Upper lobe of left lung (tissue), 4 donors: Measurements from ENCODE around the gene NSG2.

Source experiments
- EP300 ChIP-seq, 4 donors: sonication (generic); formaldehyde crosslinking; IDR thresholded peaks; one replicate each; pipeline ENCODE4 v1.5.1; 2017; ENCODE audit warnings: antibody characterized with exemption in 4 of 4, control low read depth in 2 of 4
- POLR2AphosphoS5 ChIP-seq, 2 donors: sonication (generic); formaldehyde crosslinking; IDR thresholded peaks; one replicate each; pipeline ENCODE4 v1.5.1; 2017; ENCODE audit warnings: antibody characterized with exemption in 2 of 2
- TF ChIP-seq, protein P1 (sequence below), 6 experiments: fragments of 450-650 bp in 4 of 6; fragments of 200-600 bp in 2 of 6; sonication (generic) in 2 of 6; IDR thresholded peaks; one replicate each; pipeline ENCODE4 v1.5.1; 2016 to 2019; ENCODE audit warnings: antibody characterized with exemption in 6 of 6

DNA sequence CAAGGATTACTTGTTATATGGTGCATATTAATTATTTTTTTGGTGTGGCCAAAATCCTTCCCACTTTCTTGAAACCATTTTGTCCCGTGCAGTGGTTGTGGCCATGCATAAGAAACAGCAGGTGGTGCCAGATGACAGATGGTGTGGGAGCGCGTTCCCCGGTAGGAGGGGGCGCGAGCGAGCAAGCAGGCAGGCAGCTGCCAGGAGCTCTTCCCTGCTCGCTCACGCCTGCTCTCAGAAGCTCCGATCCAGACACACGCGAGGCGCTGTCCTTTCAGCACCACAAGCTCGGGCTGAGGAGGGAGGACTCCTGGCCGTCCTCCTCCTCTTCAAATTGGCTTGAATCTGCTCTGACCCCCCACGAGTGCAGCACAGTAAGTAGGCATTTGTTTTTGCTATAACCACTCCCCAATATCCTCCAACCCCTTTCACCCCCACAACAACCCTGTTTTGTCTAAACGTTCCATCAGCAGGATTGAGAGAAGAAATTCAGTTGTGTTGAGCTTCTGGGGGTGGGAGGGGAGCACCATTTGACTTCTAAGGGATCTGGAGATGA lies at the start of gene NSG2:
- no peak for TF ChIP-seq POLR2AphosphoS5 (IDR thresholded peaks at IDR 0.05)
- TF ChIP-seq, protein P1, sequence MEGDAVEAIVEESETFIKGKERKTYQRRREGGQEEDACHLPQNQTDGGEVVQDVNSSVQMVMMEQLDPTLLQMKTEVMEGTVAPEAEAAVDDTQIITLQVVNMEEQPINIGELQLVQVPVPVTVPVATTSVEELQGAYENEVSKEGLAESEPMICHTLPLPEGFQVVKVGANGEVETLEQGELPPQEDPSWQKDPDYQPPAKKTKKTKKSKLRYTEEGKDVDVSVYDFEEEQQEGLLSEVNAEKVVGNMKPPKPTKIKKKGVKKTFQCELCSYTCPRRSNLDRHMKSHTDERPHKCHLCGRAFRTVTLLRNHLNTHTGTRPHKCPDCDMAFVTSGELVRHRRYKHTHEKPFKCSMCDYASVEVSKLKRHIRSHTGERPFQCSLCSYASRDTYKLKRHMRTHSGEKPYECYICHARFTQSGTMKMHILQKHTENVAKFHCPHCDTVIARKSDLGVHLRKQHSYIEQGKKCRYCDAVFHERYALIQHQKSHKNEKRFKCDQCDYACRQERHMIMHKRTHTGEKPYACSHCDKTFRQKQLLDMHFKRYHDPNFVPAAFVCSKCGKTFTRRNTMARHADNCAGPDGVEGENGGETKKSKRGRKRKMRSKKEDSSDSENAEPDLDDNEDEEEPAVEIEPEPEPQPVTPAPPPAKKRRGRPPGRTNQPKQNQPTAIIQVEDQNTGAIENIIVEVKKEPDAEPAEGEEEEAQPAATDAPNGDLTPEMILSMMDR (IDR thresholded peaks at IDR 0.05), result peak in 4 of 6 experiments; percentile 34 to 68 (median 64)
- TF ChIP-seq EP300 (IDR thresholded peaks at IDR 0.05), result no peak
